ENCODE results near the gene MRE11.
"Not testable (repeated sequence)": the region's sequence is repeated elsewhere in the genome, so short reads cannot be mapped to it uniquely, and the experiment has no call there.

The MRE11 gene

GRCh38 chr11:94493281-94494125, at the start of gene MRE11, which contains the start of gene ANKRD49:
MRE11 (minus strand) TSS chr11:94493844; CDS start chr11:94492801, 1,043 bp downstream.
ANKRD49 (plus strand) TSS chr11:94493984; CDS start chr11:94496694, 2,710 bp downstream.
- DNase-seq, result peak; percentile 98

- no peak for DNase-seq
These were observed 45.8 kb upstream of the MRE11 start for GRCh38 chr11:94539420-94539819.

- DNase-seq, result no peak
These were observed 43.5 kb upstream of the MRE11 start for GRCh38 chr11:94537031-94537600.

- DNase-seq, result no peak
These were observed 42.7 kb upstream of the MRE11 start for GRCh38 chr11:94536386-94536785.

- no peak for DNase-seq
These were observed 40.3 kb upstream of the MRE11 start for GRCh38 chr11:94533696-94534630.

- DNase-seq, result no peak
These were observed 39.6 kb upstream of the MRE11 start for GRCh38 chr11:94533206-94533605.

GRCh38 chr11:94532211-94532610, 38.6 kb upstream of the MRE11 start:
- no peak for DNase-seq

GRCh38 chr11:94528551-94528950, 34.9 kb upstream of the MRE11 start:
- no peak for DNase-seq

GRCh38 chr11:94526645-94527438, 33.2 kb upstream of the MRE11 start:
- DNase-seq, result no peak

GRCh38 chr11:94525546-94526324, 32.1 kb upstream of the MRE11 start:
- no peak for DNase-seq

- DNase-seq, result no peak
These were observed 30.7 kb upstream of the MRE11 start for GRCh38 chr11:94524341-94524740.

- no peak for DNase-seq
These were observed 28.0 kb upstream of the MRE11 start for GRCh38 chr11:94521684-94522083.

GRCh38 chr11:94519478-94520084, 25.9 kb upstream of the MRE11 start:
- DNase-seq, result no peak

- DNase-seq, result no peak
These were observed 24.7 kb upstream of the MRE11 start for GRCh38 chr11:94518300-94518699.

GRCh38 chr11:94516725-94517124, 23.1 kb upstream of the MRE11 start:
- DNase-seq, result no peak

- no peak for DNase-seq
These were observed 21.8 kb upstream of the MRE11 start for GRCh38 chr11:94515398-94515797.

GRCh38 chr11:94513091-94513490, 19.4 kb upstream of the MRE11 start:
- DNase-seq, result no peak

- DNase-seq, result peak; percentile 70
These were observed 18.5 kb upstream of the MRE11 start, which contains the start of gene C11orf97 for GRCh38 chr11:94511932-94512781. C11orf97 (plus strand) TSS chr11:94512461; CDS start chr11:94512529, 68 bp downstream.

GRCh38 chr11:94507485-94507884, 13.8 kb upstream of the MRE11 start:
- DNase-seq, result no peak

- not testable (repeated sequence) for DNase-seq
These were observed 12.9 kb upstream of the MRE11 start for GRCh38 chr11:94506513-94506912.

Data from right forelimb (tissue), 1 donor.